ENCODE results near the gene KREMEN1. TPM values are rescaled to one million over a fixed set of nuclear protein-coding genes. Genes with fewer than 3 reads are reported as not detected.

The KREMEN1 gene
- total and polyA plus RNA-seq, 9 of the 15 experiments (the other 6 are each of a cell fraction or from before 2014, with no cell fraction given) = 0.69 to 11.5 (median 4.3) TPM

GRCh38 chr22:29083933-29084591 lies 11.2 kb downstream of the KREMEN1 start (continued):
- TF ChIP-seq E2F8 (IDR thresholded peaks at IDR 0.05; ENCODE audit: low read depth, partially characterized antibody) (no peak), GMEB1 (CRISPR knock-in tag; IDR thresholded peaks at IDR 0.05) (no peak), CHD4 (IDR thresholded peaks at IDR 0.05; ENCODE audit: insufficient read depth, insufficient replicate concordance, low read depth, low read length, poor library complexity, severe bottlenecking) (no peak), ZBTB11 (CRISPR knock-in tag; IDR thresholded peaks at IDR 0.05) (no peak), KDM5B (IDR thresholded peaks at IDR 0.05; ENCODE audit: insufficient replicate concordance, low read depth, low read length) (no peak), ZNF354B (CRISPR knock-in tag; IDR thresholded peaks at IDR 0.05) (0 out of 2 replicates have a peak, but pooled peaks have one; percentile 47), ZNF197 (CRISPR knock-in tag; IDR thresholded peaks at IDR 0.05; ENCODE audit: low read depth) (0 out of 2 replicates have a peak, but pooled peaks have one; percentile 53), SP1 (CRISPR knock-in tag; IDR thresholded peaks at IDR 0.05) (no peak), CEBPG (CRISPR knock-in tag; IDR thresholded peaks at IDR 0.05) (no peak), CEBPG (tag; conservative IDR thresholded peaks at IDR 0.05 in 1 of 2, IDR thresholded peaks at IDR 0.05 in 1 of 2) (0 out of 4 replicates have a peak, but pooled peaks of 1 of the 2 experiments have one; percentile 23), ZNF23 (CRISPR knock-in tag; IDR thresholded peaks at IDR 0.05) (no peak), SMARCE1 (IDR thresholded peaks at IDR 0.05) (peak; percentile 29; the same call in 1 of the 2 replicates), PKNOX1 (IDR thresholded peaks at IDR 0.05) (no peak), ESRRB (CRISPR knock-in tag; IDR thresholded peaks at IDR 0.05; ENCODE audit: borderline replicate concordance) (no peak), FOXK2 (conservative IDR thresholded peaks at IDR 0.05 in 1 of 2, IDR thresholded peaks at IDR 0.05 in 1 of 2; ENCODE audit: low read depth in 2 of 2) (no peak), TAF1 (IDR thresholded peaks at IDR 0.05; ENCODE audit: control insufficient read depth, extremely low read depth, insufficient read depth, low read length, severe bottlenecking) (no peak), TRIM24 (IDR thresholded peaks at IDR 0.05) (no peak; a peak in 1 of 4 replicates), CREBBP (IDR thresholded peaks at IDR 0.05; ENCODE audit: low read depth, low read length) (no peak)
